Activated effector memory CD4-positive, alpha-beta T cell treated with anti-CD3 and anti-CD28 coated beads, Interleukin-2, amount 50 U/mL, for 16 hours (primary cell): ENCODE measurements around the gene PIGU.

ENCODE experiments used
- DNase-seq: peaks from one replicate; pipeline ENCODE4 v3.0.0-alpha.2; 2020

The PIGU gene

GRCh38 chr20:34553366-34553867 is 123.5 kb downstream of the PIGU start:
- no peak for DNase-seq

- no peak for DNase-seq
Measured at GRCh38 chr20:34552569-34552968, 124.3 kb downstream of the PIGU start.

GRCh38 chr20:34549929-34550305 is 127.0 kb downstream of the PIGU start:
- no peak for DNase-seq

GRCh38 chr20:34549291-34549928 is 127.5 kb downstream of the PIGU start:
- DNase-seq = no peak

- no peak for DNase-seq
Measured at GRCh38 chr20:34547844-34548613, 128.9 kb downstream of the PIGU start.

- DNase-seq = no peak
Measured at GRCh38 chr20:34546751-34547181, 130.1 kb downstream of the PIGU start.

- DNase-seq = peak; percentile 76
Measured at GRCh38 chr20:34544109-34544796, 132.6 kb downstream of the PIGU start.

- no peak for DNase-seq
Measured at GRCh38 chr20:34543463-34544056, 133.3 kb downstream of the PIGU start.

GRCh38 chr20:34542439-34542838 is 134.5 kb downstream of the PIGU start:
- DNase-seq = no peak

- DNase-seq = no peak
Measured at GRCh38 chr20:34541917-34542316, 135.0 kb downstream of the PIGU start.

GRCh38 chr20:34541264-34541901 is 135.5 kb downstream of the PIGU start:
- peak; percentile 82 for DNase-seq

- no peak for DNase-seq
Measured at GRCh38 chr20:34540596-34541263, 136.2 kb downstream of the PIGU start.

- DNase-seq = no peak
Measured at GRCh38 chr20:34539756-34540155, 137.1 kb downstream of the PIGU start.

GRCh38 chr20:34538671-34539123 is 138.2 kb downstream of the PIGU start:
- DNase-seq = peak; percentile 86

- DNase-seq = no peak
Measured at GRCh38 chr20:34537651-34538050, 139.2 kb downstream of the PIGU start.

- peak; percentile 84 for DNase-seq
Measured at GRCh38 chr20:34536798-34537394, 140.0 kb downstream of the PIGU start.

- no peak for DNase-seq
Measured at GRCh38 chr20:34535857-34536256, 141.0 kb downstream of the PIGU start.

- no peak for DNase-seq
Measured at GRCh38 chr20:34535301-34535840, 141.5 kb downstream of the PIGU start.

GRCh38 chr20:34534391-34535165 is 142.3 kb downstream of the PIGU start:
- peak; percentile 33 for DNase-seq

- peak; percentile 45 for DNase-seq
Measured at GRCh38 chr20:34532756-34533155, 144.1 kb downstream of the PIGU start.

- peak; percentile 30 for DNase-seq
Measured at GRCh38 chr20:34532320-34532719, 144.6 kb downstream of the PIGU start.
